T-helper 1 cell (primary cell): ENCODE measurements around the gene C11orf86.
"Not testable (repeated sequence)": the region's sequence is repeated elsewhere in the genome, so short reads cannot be mapped to it uniquely, and the experiment has no call there.

Experiments
- DNase-seq, 5 donors: peaks; one replicate each; pipeline ENCODE4 v3.0.0-alpha.2; 2012 to 2020

C11orf86 gene

DNA sequence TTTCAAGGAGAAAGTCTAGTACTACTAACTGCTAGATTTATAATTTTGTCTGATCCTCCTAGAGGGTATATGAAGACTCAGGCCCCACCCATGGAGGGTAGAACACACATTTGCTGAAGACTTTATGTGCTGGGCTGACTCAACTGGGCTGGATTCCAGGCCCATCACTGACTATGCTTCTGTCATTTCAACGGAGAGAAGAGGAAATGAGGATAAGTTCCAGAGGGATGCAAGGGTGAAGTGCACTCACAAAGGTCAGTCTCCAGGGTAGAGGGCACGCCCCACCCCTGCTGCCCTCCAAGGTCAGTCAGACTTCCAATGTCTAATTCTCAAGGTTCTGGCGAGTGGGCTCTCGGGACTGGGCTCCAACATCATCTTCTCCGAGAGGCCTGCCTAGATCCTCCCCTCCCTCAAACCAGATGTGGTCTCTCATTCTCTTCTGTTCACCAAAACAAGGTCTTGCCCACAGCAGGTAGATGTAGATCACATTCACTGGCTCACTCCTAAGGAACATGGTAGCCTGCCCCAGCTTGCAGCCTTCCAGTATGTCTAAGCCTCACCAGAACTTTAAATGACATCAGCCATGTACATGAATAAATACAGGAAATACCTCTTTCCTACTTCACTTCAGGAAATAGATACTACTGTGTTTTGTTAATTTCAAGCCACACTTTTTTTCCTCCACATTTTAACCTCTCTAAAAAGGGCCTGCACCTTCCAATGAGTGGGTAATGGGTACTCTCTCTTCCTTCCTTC is 7.3 kb upstream of the C11orf86 start:
- DNase-seq = no peak

DNA sequence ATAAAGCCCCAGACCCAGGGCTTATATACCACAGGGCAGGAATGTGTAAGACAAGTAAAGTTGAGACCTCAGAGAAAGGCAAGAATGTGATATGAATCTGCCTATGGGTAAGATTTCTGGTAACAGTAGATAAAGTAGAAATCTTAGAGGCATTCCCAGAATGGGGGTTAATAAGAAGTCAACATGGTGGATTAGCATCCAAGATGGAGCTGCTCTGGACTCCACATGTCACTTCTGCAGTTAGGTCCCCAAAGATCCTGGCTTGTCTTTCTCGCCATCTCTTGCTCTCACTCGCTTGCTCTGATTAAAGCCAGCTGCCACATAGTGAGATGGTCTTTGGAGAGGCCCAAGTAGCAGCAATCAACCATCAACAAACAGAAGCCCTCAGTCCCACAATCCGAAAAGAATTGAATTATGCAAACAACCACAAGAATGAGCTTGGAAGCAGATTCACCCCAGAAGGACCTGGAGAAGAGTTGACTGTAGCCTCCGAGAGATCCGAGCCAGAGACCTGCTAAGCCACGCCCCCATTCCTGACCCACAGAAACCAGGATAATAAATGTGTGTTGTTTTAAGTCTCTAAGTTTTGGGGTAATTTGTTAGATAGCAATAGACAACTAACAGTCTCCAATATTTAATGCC is 5.4 kb upstream of the C11orf86 start:
- no peak for DNase-seq

DNA sequence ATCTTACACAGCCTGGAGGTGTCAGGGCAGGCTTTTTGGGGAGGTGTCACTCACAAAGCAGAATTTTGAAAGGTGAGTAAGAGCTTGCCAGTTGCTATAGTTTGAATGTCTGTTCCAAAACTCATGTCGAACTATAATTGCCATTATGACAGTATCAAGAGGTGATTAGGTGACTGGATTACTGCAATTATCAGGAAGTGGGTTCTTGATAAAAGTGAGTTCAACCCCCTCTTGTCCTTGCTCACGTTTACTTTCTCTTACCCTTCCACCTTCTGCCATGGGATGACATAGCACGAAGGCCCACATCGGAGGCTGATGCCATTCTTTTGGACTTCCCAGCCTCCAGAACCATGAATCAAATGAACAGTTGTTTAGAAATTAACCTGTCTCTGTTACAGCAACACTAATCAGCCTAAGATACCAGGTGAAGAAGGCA is 4.7 kb upstream of the C11orf86 start:
- no peak for DNase-seq

DNA sequence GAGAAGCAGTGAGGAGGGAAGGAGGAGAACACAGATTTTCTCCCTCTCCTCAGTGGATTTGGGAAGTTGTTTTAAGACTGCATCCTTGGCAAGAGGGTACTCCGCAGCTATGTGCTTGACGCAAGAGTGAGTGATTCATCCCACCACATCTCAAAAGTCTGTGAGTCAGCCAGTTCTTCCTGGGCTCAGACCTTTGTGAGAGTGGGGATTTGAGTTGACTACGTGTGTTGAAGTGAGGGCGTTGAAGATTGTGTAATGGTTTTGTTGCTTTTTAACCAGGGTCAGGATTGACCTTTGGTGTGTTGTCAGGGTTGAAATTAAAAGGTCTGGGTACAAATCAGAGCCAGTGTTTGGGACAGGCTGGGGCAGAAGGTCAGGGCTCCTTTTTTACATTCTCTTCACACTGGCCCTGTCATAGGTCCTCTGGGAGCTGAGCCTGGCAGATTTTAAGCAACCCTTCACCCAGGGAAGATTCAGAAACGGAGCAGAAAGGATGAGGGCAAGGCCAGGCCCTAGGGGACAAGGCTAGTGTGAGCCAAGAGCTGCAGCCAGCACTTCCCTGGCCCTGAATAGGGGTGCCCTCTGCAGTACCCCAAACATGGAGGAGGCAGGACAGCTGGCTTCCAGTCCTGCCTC is 4.2 kb upstream of the C11orf86 start:
- peak in 1 of 5 donors; percentile 52 for DNase-seq

DNA sequence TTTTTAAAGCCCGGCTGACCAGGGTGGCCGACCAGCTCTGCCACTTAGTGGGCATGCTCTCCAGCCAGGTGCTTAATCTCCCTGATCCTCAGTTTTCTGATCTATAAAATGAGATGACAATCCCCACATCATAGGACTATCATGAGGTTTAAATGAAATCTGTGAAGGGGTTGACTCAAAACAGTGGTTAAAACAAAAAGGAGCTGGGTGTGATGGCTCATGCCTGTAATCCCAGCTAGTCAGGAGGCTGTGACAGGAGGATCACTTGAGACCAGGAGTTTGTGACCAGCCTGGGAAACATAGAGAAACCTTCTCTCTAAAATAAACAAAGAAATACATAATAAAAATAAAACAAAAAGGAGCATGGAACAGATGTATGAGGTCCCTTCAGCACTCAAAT is 3.6 kb upstream of the C11orf86 start:
- no peak for DNase-seq

DNA sequence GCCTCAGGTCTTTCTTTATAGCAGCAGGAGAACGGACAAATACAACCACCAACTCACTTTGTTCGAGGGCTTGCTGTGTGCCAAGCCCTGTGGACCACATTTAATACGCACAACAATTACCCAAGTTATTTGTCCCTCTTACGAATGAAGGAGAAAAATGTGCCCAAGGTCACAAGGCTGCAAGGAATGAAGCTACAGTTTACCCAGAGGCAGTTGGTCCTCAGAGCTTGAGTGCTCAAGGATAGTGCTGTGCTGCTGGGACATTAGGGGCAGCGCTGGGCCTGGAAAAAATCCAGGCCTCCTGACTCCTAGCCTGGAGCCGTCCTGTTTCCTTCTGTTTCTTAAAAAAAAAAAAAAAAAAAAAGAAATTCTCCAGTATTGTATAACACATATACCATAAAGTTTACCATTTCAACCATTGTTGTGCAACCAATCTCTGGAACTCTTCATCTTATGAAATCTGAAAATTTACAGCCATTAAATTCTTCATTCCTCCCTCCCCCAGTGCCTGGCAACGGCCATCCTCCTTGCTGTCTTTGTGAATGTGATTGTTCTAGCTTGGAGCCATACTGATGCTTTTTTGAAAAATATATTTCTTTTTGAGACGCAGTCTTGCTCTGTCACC is 1.0 kb upstream of the C11orf86 start:
- DNase-seq = no peak

DNA sequence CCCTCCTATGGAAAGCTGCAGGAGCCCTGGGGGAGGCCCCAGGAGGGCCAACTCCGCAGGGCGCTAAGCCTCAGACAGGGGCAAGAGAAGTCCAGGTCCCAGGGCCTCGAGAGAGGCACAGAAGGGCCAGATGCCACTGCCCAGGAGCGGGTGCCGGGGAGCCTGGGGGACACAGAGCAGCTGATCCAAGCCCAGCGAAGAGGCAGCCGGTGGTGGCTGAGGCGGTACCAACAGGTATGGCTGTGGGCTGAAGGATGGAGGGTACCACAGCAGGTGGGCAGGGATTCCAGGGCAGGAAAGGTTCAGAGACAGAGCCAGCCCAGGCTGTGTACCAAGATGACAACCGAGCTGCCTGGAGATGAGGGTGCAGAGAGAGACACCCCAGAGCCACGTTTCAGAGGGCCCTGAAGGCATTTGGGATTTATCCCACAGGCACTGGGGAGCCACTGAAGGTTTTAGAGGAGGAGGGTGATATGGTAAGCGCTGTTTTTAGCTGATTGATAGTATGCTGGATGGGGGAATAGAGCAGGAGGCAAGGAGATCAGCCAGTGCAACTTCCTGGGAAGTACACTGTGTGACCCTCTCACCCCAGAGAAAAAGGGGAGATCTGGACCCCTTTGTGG is 412 bp downstream of the C11orf86 start:
- no peak for DNase-seq

DNA sequence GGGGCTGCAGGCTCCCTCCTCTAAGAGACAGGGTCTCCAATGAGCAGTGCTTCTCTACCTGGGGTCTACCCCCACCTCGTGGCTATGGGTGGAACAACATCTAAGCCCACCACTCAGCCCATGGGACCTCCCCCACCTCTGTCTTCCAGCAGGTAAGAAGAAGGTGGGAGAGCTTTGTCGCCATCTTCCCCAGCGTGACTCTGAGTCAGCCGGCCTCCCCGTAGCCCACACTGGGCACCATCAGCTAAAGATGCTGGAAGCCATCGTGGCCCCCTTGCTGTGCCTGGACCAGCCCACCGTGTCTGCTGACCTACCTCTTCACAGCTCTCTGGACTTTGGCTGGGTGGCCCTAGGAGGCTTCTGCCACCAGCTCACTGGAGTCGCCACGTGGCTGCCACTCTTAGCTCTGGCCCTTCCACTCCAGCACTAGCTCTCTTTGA is 944 bp downstream of the C11orf86 start:
- peak in 1 of 5 donors; percentile 3 for DNase-seq

DNA sequence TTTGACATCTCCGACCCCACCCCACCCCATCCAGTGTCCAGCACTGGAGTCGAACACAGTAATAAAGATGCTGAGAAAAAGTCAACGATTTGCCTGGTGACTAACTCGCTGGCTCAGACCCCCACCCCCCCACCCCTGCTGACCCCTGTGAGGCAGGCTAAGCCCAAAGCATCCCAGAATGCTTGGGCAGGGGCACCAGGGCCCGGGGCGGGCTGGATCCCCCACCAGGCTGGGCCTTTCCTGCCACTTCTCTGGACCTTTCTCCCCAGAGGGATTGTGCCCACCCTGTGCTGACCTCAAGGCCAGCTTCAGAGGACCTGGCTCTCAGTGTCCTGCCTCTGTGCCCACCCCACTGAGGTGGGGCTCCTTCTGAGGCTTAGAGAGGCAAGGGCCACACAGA is 1.8 kb downstream of the C11orf86 start:
- no peak for DNase-seq

DNA sequence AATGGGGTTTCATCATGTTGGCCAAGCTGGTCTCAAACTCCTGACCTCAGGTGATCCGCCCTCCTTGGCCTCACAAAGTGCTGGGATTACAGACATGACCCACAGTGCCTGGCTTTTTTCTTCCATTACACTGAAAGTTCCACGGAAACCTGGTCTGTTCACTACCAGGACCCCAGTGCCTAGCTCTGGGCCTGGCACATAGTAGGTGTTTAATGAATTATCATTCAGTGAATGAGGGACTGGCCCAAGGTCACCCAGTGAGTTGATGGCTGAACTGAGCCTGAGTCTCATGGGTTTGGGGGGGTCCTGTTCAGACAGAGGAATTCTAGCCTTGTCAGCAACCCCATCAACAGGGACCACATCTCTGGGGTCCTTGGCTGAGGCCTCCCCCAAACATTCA is 3.1 kb downstream of the C11orf86 start:
- no peak for DNase-seq

DNA sequence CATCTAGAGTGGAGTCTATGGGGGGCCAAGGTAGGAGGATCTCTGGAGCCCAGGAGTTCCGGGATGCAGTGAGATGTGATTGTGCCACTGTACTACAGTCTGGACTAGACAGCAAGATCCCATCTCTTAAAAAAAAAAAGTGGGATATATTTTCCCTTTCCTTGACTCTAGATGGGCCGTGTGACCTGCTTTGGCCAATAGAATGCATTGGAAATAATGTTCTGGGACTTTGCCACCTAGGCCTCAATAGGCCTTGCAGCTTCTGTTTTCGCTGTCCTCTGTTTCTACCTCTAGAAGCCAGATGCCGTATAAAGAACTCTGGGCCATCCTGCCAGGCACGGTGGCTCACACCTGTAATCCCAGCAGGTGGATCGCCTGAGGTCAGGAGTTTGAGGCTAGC is 3.6 kb downstream of the C11orf86 start:
- DNase-seq = no peak

DNA sequence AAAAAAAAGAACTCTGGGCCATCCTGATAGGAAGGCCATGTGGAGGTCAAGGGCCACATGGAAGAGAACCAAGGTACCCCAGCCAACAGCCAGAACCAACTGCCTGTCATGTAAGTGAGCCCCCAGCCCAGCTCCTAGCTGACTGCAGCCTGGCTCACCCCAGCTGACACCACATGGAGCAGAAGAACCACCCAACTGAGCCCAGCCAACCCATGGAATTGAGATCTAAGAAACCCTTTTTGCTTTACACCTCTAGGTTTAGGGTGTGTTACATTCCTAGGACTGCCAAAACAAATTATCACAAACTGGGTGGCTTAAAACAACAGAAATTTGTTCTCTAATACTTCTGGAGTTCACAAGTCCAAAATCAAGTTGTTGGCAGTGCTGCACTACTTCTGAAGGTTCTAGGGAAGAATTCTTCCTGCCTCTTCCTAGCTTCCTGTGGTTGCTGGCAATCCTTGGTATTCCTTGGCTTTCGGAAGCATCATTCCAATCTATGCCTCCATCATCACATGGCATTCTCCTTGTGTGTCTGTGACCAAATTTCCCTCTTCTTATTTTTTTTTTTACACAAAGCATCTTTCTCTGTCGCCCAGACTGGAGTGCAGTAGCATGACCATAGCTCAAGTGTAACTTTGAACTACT is 4.4 kb downstream of the C11orf86 start:
- no peak for DNase-seq

DNA sequence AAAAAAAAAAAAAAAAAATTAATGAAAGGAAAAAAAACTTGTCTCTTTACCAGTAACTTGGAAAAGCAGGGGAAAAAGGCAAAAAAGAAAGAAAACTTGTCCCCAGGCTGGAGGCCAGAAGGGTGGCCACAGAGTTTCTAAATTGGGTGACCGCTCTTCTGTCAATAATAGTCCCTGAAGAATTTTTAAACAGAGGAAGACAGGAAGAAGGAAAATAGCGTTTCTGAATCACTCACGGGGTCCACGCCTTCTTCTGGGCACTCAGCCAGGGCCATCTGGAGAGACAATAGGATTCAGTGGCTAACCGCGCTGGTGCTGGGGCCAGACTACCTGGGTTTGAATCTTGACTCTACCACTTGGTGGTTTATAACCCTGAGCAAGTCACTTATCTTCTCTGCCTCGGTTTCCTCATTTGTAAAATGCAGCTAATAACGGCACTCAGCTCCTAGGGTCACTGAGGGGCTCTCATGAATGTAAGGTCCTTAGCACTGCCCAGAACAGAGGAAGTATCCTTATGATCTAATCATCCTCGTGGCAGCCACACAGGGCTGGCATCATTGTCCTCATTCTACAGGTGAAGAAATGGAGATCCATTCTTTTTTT is 7.0 kb downstream of the C11orf86 start:
- DNase-seq = no peak

DNA sequence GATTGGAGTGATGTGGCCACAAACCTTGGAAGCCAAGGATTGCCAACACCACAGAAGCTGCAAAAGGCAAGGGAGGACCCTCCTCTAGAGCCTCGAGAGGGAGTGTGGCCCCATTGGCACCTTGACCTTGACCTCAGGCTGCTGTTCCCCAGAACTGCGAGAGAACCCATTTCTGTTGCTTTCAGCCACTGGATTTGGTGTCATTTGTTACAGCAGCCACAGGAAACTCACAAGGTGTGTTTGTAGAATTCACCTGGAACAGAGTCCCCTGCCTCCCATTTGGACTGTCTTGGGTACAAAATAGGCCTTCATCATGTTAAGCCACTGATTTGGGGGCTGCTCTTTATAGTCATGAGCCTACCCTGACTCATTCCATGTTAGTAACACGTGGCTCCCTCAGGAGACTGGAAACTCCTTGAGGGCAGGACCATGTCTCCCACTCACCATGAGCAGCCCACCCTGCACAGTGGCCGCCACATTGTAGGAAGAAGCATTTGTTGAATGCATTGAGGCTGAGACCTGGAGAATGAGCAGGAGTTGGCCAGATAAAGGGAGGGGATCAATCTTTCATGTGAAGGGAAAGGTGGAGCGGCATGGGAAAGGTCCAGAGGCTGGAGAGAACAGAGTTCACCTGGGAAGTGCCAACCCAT is 8.3 kb downstream of the C11orf86 start:
- no peak for DNase-seq

DNA sequence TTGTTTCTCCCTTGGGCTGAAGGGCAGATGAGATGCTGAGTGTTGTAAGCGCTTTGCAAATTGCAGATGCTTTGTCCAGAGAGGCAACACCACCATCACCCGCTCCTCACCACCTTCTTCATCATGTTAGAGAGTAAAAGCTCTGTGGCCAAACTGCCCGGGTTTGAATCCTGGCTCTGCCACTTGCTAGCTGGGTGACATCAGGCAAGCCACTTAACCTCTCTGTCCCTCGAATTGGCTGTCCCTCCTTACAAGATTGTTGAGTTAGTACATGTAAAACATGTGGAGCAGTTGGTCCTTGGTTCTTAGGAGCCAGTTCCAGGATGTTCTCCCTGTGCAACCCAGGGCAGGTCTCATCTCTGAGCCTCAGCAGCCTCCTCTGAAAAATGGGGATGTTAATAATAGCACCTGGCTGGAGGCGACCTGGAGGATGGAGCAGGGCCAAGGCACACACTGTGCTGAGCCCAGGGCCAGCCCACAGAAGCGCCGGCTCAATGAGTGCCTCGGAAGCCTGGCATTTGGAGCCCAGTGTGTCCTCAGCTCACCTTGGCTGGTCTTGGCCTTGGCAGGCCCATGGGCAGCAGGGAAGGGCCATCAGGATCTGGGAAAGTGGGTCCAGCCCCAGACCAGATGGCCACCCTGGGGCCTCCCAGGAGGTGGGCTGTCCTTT is 10.5 kb downstream of the C11orf86 start:
- no peak for DNase-seq

DNA sequence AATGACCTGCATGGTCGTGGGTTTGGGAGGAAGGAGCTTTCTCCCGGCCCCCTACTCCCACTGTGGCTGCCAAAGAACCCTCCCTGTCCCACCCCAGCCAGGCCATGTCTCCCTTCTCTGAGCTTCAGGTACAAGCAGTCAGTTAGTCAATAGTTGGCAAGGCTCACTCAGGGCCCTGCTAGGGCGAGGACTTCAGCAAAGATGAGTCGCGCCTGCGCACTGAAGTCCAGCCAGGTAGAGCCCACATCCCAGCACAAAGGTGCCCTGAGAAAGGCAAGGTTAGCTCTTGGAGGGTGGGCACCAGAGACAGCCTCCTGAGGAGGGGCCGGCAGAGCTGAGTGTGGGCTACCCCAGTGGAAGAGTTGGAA is 11.1 kb downstream of the C11orf86 start:
- no peak for DNase-seq

DNA sequence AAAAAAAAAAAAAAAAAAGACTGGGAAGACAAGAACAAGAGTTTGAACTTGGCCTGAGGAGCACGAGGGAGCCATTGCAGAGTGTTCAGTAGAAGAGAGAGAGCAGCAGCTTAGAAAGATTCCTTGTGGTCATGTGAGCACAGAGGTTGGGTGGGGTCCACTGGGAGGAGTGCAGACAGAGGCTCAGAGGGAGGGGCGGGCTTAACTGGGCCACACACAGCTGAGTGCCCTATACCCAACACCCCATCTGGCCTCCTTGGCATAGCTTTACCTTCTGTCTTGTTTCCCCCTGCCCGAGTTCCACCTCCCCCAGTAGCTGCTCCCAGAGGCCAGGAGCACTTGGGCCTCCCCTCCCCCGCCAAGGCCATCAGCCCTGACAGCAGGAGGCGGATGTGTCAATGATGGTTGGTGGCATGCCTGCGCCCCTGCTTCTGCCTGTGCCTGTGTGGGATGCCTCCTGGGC is 12.1 kb downstream of the C11orf86 start:
- DNase-seq = no peak

DNA sequence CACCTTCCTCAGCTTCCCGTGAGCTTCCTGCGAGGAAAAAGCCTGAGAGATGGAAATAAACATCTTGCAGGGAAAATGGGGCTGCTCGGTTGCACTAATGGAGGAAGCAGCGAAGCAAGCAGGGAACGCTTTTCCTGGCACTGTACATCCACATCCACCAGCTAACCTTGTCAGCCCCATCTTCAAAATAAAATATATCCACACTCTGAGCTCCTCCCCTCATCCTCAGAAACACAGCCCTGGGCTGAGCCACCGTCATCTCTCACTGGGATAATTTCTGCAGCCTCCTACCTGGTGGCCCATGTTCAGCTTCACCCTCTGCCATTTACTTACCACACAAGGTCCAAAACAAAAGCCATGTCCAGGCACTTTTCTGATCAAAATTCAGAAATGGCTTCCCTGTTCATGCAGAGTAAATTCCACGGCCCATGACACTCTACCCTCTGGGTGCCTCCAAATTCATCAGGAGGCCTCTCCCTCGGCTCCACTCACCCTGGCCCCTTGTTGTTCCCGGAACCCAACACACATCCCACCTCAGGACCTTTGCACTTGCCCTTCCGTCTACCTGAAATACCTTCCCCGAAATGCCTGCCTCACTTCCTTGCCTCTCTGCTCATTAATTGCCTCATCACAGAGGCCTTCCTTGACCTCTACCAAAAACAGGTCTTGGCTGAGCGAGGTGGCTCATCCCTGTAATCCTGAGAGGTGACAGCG is 13.0 kb downstream of the C11orf86 start:
- no peak for DNase-seq

DNA sequence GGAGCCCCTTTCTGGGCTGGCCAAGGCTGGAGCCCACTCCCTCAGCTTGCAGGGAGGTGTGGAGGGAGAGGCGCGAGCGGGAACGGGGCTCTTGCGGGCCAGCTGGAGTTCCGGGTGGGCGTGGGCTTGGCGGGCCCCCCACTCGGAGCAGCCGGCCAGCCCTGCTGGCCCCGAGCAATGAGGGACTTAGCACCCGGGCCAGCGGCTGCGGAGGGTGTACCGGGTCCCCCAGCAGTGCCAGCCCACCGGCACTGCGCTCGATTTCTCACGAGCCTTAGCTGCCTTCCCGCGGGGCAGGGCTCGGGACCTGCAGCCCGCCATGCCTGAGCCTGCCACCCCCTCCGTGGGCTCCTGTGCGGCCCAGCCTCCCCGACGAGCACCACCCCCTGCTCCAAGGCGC is 13.6 kb downstream of the C11orf86 start:
- not testable (repeated sequence) for DNase-seq

DNA sequence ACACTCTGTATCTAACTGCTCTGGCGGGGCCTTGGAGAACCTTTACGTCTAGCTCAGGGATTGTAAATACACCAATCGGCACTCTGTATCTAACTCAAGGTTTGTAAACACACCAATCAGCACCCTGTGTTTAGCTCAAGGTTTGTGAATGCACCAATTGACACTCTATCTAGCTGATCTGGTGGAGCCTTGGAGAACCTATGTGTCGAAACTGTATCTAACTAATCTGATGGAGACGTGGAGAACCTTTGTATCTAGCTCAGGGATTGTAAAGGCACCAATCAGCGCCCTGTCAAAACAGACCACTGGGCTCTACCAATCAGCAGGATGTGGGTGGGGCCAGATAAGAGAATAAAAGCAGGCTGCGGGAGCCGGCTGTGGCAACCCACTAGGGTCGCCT is 14.3 kb downstream of the C11orf86 start:
- DNase-seq = not testable (repeated sequence)
